ENCODE results near the gene BMP2K. TPM values are rescaled to one million over a fixed set of nuclear protein-coding genes. Genes with fewer than 3 reads are reported as not detected.

Gene BMP2K
- total and polyA plus RNA-seq, 4 donors: 7.1 to 75.4 (median 23.5) TPM

- 94 to 95% methylated on average over 4 of the region's 4 CpGs for WGBS, 2 donors
- Histone ChIP-seq H3K4me1 (ENCODE audit: control insufficient read depth in 1 of 2, insufficient read depth in 2 of 2, low read length in 2 of 2) (peaks cover 0 to 3% of the 10 kb centered on the region in 2 donors), H3K27me3 (ENCODE audit: control insufficient read depth in 1 of 2, insufficient read depth in 2 of 2, low read length in 1 of 2) (no peaks in the 10 kb centered on the region), H3K36me3 (ENCODE audit: control insufficient read depth in 1 of 2, insufficient read depth in 2 of 2, low read length in 1 of 2) (no peaks in the 10 kb centered on the region), H3K4me3 (ENCODE audit: low read length in 2 of 2) (no peak overlapping the region), H3K9me3 (ENCODE audit: control insufficient read depth, low read length) (peaks cover 1% of the 10 kb centered on the region), H3K27ac (ENCODE audit: low read depth in 1 of 2, low read length in 2 of 2) (no peak overlapping the region)
- ATAC-seq (ENCODE audit: low FRiP score): no peak
- no peak for DNase-seq
- intact Hi-C loops (cut with DNase I): no loop called here
Measured at GRCh38 chr4:78937837-78938236, 161.7 kb downstream of the BMP2K start.

- intact Hi-C loops (cut with DNase I): no loop called here
- Histone ChIP-seq H3K4me3 (ENCODE audit: low read length in 2 of 2) (peak overlapping the region; percentile 58 to 69), H3K4me1 (ENCODE audit: control insufficient read depth in 1 of 2, insufficient read depth in 2 of 2, low read length in 2 of 2) (peaks cover 0 to 3% of the 10 kb centered on the region in 2 donors), H3K27me3 (ENCODE audit: control insufficient read depth in 1 of 2, insufficient read depth in 2 of 2, low read length in 1 of 2) (no peaks in the 10 kb centered on the region), H3K9me3 (ENCODE audit: control insufficient read depth, low read length) (peaks cover 1% of the 10 kb centered on the region), H3K36me3 (ENCODE audit: control insufficient read depth in 1 of 2, insufficient read depth in 2 of 2, low read length in 1 of 2) (no peaks in the 10 kb centered on the region), H3K27ac (ENCODE audit: low read depth in 1 of 2, low read length in 2 of 2) (no peak overlapping the region)
- 2 to 4% methylated on average over 7 of the region's 7 CpGs for WGBS, 2 donors
- DNase-seq (no peak), ATAC-seq (ENCODE audit: low FRiP score) (no peak)
Measured at GRCh38 chr4:78938474-78938867, 162.3 kb downstream of the BMP2K start.

- Histone ChIP-seq H3K4me3 (ENCODE audit: low read length in 2 of 2) (peak within 1 kb of the TSS; percentile 58 to 69), H3K27ac (ENCODE audit: low read depth in 1 of 2, low read length in 2 of 2) (no peak within 1 kb of the TSS), H3K27me3 (ENCODE audit: control insufficient read depth in 1 of 2, insufficient read depth in 2 of 2, low read length in 1 of 2) (no peaks in the 10 kb centered on the region), H3K36me3 (ENCODE audit: control insufficient read depth in 1 of 2, insufficient read depth in 2 of 2, low read length in 1 of 2) (no peaks in the 10 kb centered on the region), H3K4me1 (ENCODE audit: control insufficient read depth in 1 of 2, insufficient read depth in 2 of 2, low read length in 2 of 2) (peaks cover 0 to 3% of the 10 kb centered on the region in 2 donors), H3K9me3 (ENCODE audit: control insufficient read depth, low read length) (peaks cover 1% of the 10 kb centered on the region)
- DNase-seq (peak; percentile 89 to 95), ATAC-seq (ENCODE audit: low FRiP score) (peak; percentile 97)
- WGBS, 2 donors: 0 to 1% methylated on average over 52 to 77 of the region's 77 CpGs
- intact Hi-C loops (cut with DNase I): no loop called here
Measured at GRCh38 chr4:78938868-78939666, 162.9 kb downstream of the BMP2K start, which contains the start of gene PAQR3. PAQR3 (minus strand) TSS chr4:78939438; CDS start chr4:78939224, 214 bp downstream.

GRCh38 chr4:78939667-78940008, 163.5 kb downstream of the BMP2K start:
- no peak for DNase-seq
- Histone ChIP-seq H3K36me3 (ENCODE audit: control insufficient read depth in 1 of 2, insufficient read depth in 2 of 2, low read length in 1 of 2) (no peaks in the 10 kb centered on the region), H3K4me1 (ENCODE audit: control insufficient read depth in 1 of 2, insufficient read depth in 2 of 2, low read length in 2 of 2) (peaks cover 0 to 3% of the 10 kb centered on the region in 2 donors), H3K27ac (ENCODE audit: low read depth in 1 of 2, low read length in 2 of 2) (no peak overlapping the region), H3K4me3 (ENCODE audit: low read length in 2 of 2) (peak overlapping the region; percentile 58 to 69), H3K9me3 (ENCODE audit: control insufficient read depth, low read length) (peaks cover 1% of the 10 kb centered on the region), H3K27me3 (ENCODE audit: control insufficient read depth in 1 of 2, insufficient read depth in 2 of 2, low read length in 1 of 2) (no peaks in the 10 kb centered on the region)
- intact Hi-C loops (cut with DNase I): no loop called here
- 0 to 1% methylated on average over 9 of the region's 9 CpGs for WGBS, 2 donors
- no peak for ATAC-seq (ENCODE audit: low FRiP score)

GRCh38 chr4:78940752-78941151, 164.6 kb downstream of the BMP2K start:
- peaks cover 1% of the 10 kb centered on the region for H3K9me3 ChIP-seq (ENCODE audit: control insufficient read depth, low read length)
- DNase-seq: no peak
- no peak overlapping the region for H3K4me3 ChIP-seq (ENCODE audit: low read length in 2 of 2)
- H3K27me3 ChIP-seq (ENCODE audit: control insufficient read depth in 1 of 2, insufficient read depth in 2 of 2, low read length in 1 of 2): no peaks in the 10 kb centered on the region
- H3K36me3 ChIP-seq (ENCODE audit: control insufficient read depth in 1 of 2, insufficient read depth in 2 of 2, low read length in 1 of 2): no peaks in the 10 kb centered on the region
- intact Hi-C loops (cut with DNase I): no loop called here
- peaks cover 0 to 3% of the 10 kb centered on the region in 2 donors for H3K4me1 ChIP-seq (ENCODE audit: control insufficient read depth in 1 of 2, insufficient read depth in 2 of 2, low read length in 2 of 2)
- 92 to 97% methylated on average over 5 of the region's 5 CpGs for WGBS, 2 donors
- H3K27ac ChIP-seq (ENCODE audit: low read depth in 1 of 2, low read length in 2 of 2): no peak overlapping the region
- no peak for ATAC-seq (ENCODE audit: low FRiP score)

GRCh38 chr4:78944381-78944780, 168.2 kb downstream of the BMP2K start:
- no peaks in the 10 kb centered on the region for H3K27me3 ChIP-seq (ENCODE audit: control insufficient read depth in 1 of 2, insufficient read depth in 2 of 2, low read length in 1 of 2)
- no peaks in the 10 kb centered on the region for H3K36me3 ChIP-seq (ENCODE audit: control insufficient read depth in 1 of 2, insufficient read depth in 2 of 2, low read length in 1 of 2)
- 50 to 59% methylated on average over 1 of the region's 1 CpG for WGBS, 2 donors
- intact Hi-C loops (cut with DNase I): no loop called here
- H3K4me3 ChIP-seq (ENCODE audit: low read length in 2 of 2): no peak overlapping the region
- DNase-seq: no peak
- H3K9me3 ChIP-seq (ENCODE audit: control insufficient read depth, low read length): no peaks in the 10 kb centered on the region
- no peak overlapping the region for H3K27ac ChIP-seq (ENCODE audit: low read depth in 1 of 2, low read length in 2 of 2)
- no peak for ATAC-seq (ENCODE audit: low FRiP score)
- no peaks in the 10 kb centered on the region for H3K4me1 ChIP-seq (ENCODE audit: control insufficient read depth in 1 of 2, insufficient read depth in 2 of 2, low read length in 2 of 2)

GRCh38 chr4:78945651-78946179, 169.6 kb downstream of the BMP2K start:
- Histone ChIP-seq H3K9me3 (ENCODE audit: control insufficient read depth, low read length) (no peaks in the 10 kb centered on the region), H3K27ac (ENCODE audit: low read depth in 1 of 2, low read length in 2 of 2) (no peak overlapping the region), H3K36me3 (ENCODE audit: control insufficient read depth in 1 of 2, insufficient read depth in 2 of 2, low read length in 1 of 2) (no peaks in the 10 kb centered on the region), H3K4me1 (ENCODE audit: control insufficient read depth in 1 of 2, insufficient read depth in 2 of 2, low read length in 2 of 2) (no peaks in the 10 kb centered on the region), H3K4me3 (ENCODE audit: low read length in 2 of 2) (no peak overlapping the region), H3K27me3 (ENCODE audit: control insufficient read depth in 1 of 2, insufficient read depth in 2 of 2, low read length in 1 of 2) (no peaks in the 10 kb centered on the region)
- intact Hi-C loops (cut with DNase I): no loop called here
- WGBS, 2 donors: 89 to 95% methylated on average over 3 of the region's 3 CpGs
- no peak for ATAC-seq (ENCODE audit: low FRiP score)
- no peak for DNase-seq

- ATAC-seq (ENCODE audit: low FRiP score) (no peak), DNase-seq (no peak)
- Histone ChIP-seq H3K9me3 (ENCODE audit: control insufficient read depth, low read length) (no peaks in the 10 kb centered on the region), H3K36me3 (ENCODE audit: control insufficient read depth in 1 of 2, insufficient read depth in 2 of 2, low read length in 1 of 2) (no peaks in the 10 kb centered on the region), H3K27me3 (ENCODE audit: control insufficient read depth in 1 of 2, insufficient read depth in 2 of 2, low read length in 1 of 2) (no peaks in the 10 kb centered on the region), H3K4me1 (ENCODE audit: control insufficient read depth in 1 of 2, insufficient read depth in 2 of 2, low read length in 2 of 2) (no peaks in the 10 kb centered on the region), H3K4me3 (ENCODE audit: low read length in 2 of 2) (no peak overlapping the region), H3K27ac (ENCODE audit: low read depth in 1 of 2, low read length in 2 of 2) (no peak overlapping the region)
- WGBS, 2 donors: 59 to 68% methylated on average over 1 of the region's 1 CpG
- intact Hi-C loops (cut with DNase I): loop anchor here (5.0 to 10.0 kb wide), 4 partner anchors 95 to 1268 kb away; partner anchors contain the start of gene ANTXR2 (in 1 of the 2)
Measured at GRCh38 chr4:78949735-78950134, 173.6 kb downstream of the BMP2K start.
